Measurements from ENCODE around the gene CPSF4.

Gene CPSF4

DNA sequence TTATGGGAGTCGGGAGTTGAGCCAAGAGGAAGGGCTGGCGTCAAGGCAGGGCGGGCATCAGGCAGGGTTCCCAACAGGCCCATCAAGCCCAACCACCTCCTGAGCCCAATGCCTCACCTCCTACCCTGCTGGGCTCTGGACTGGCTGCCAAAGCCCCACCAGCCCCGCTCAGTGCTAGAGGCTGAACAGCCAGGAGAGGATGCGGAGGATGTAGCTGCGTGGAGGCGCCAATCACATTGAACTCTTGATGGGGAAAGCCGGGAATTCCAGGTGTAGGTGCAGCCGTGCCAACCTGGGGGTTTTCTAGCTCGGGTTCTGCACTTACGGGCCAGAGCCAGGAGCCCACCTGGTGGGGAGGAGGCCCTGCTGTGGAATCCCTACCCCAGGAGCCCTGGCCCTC is 14.4 kb downstream of the CPSF4 start:
- Histone ChIP-seq H3K4me1 (ENCODE audit: control insufficient read depth, low read depth, low read length) (no peaks in the 10 kb centered on the region), H3K79me2 (ENCODE audit: control insufficient read depth, insufficient read depth, low read length) (no peaks in the 10 kb centered on the region), H3K56ac (ENCODE audit: low read length) (no peak overlapping the region), H3K18ac (ENCODE audit: low read length) (no peak overlapping the region), H3K27ac (ENCODE audit: low read depth, low read length) (no peak overlapping the region), H3K23ac (ENCODE audit: low read length) (no peak overlapping the region), H2BK5ac (ENCODE audit: low read length) (no peak overlapping the region), H3K4ac (ENCODE audit: low read depth, low read length) (no peak overlapping the region), H3K9ac (ENCODE audit: low read length) (no peak overlapping the region), H3K79me1 (ENCODE audit: low read length) (peaks cover 3% of the 10 kb centered on the region), H2BK15ac (replicated peaks; ENCODE audit: low read depth) (no peak overlapping the region), H4K5ac (ENCODE audit: low read length) (no peak overlapping the region), H4K8ac (ENCODE audit: low read depth, low read length) (no peak overlapping the region), H2BK120ac (ENCODE audit: low read depth, low read length) (no peak overlapping the region), H3K4me3 (ENCODE audit: low read length) (no peak overlapping the region), H3K27me3 (ENCODE audit: insufficient read depth, low read length, poor library complexity) (no peaks in the 10 kb centered on the region), H3K4me2 (ENCODE audit: low read length) (no peak overlapping the region), H2AK5ac (ENCODE audit: low read length) (no peak overlapping the region), H3K36me3 (ENCODE audit: control insufficient read depth, insufficient read depth, low read length) (peaks cover 9% of the 10 kb centered on the region)
- no CpG with 5 or more reads among the region's 11 CpGs for WGBS (ENCODE audit: extremely low coverage, insufficient coverage, low lambda C conversion rate)
- DNase-seq, result no peak

DNA sequence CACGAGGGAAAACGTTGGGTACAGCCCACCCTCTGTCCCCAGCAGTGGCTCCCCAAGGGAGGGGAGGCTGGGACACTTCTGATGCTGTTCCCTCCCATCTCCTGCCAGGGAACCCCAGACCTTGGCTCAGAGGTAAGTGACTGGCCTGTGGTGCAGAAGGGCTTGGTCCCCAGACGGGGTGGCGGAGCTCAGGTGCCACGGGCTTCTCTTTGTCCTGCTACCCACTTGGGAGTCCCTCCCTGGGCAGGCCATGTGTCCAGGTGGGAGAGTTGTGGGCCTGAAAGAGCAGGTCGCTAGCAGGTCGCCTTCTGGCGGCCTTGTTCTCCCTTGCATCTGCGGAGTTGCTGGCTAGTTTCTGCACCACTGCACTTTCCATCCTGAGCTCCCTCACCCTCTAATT is 17.1 kb downstream of the CPSF4 start:
- no peak overlapping the region for H3K56ac ChIP-seq (ENCODE audit: low read length)
- H2AK5ac ChIP-seq (ENCODE audit: low read length), result no peak overlapping the region
- H3K4me3 ChIP-seq (ENCODE audit: low read length), result no peak overlapping the region
- H3K79me1 ChIP-seq (ENCODE audit: low read length), result peaks cover 9% of the 10 kb centered on the region
- no peak overlapping the region for H3K18ac ChIP-seq (ENCODE audit: low read length)
- no peak overlapping the region for H3K23ac ChIP-seq (ENCODE audit: low read length)
- no peak overlapping the region for H2BK5ac ChIP-seq (ENCODE audit: low read length)
- no peaks in the 10 kb centered on the region for H3K27me3 ChIP-seq (ENCODE audit: insufficient read depth, low read length, poor library complexity)
- H2BK15ac ChIP-seq (replicated peaks; ENCODE audit: low read depth), result no peak overlapping the region
- no peak overlapping the region for H2BK120ac ChIP-seq (ENCODE audit: low read depth, low read length)
- H3K27ac ChIP-seq (ENCODE audit: low read depth, low read length), result no peak overlapping the region
- no peak for DNase-seq
- WGBS (ENCODE audit: extremely low coverage, insufficient coverage, low lambda C conversion rate), result no CpG with 5 or more reads among the region's 9 CpGs
- no peak overlapping the region for H3K4me2 ChIP-seq (ENCODE audit: low read length)
- H3K4me1 ChIP-seq (ENCODE audit: control insufficient read depth, low read depth, low read length), result no peaks in the 10 kb centered on the region
- no peak overlapping the region for H4K5ac ChIP-seq (ENCODE audit: low read length)
- H3K79me2 ChIP-seq (ENCODE audit: control insufficient read depth, insufficient read depth, low read length), result peaks cover 10% of the 10 kb centered on the region
- H3K9ac ChIP-seq (ENCODE audit: low read length), result no peak overlapping the region
- no peak overlapping the region for H4K8ac ChIP-seq (ENCODE audit: low read depth, low read length)
- no peak overlapping the region for H3K4ac ChIP-seq (ENCODE audit: low read depth, low read length)
- H3K36me3 ChIP-seq (ENCODE audit: control insufficient read depth, insufficient read depth, low read length), result peaks cover 13% of the 10 kb centered on the region

GRCh38 chr7:99456288-99456687 is 17.5 kb downstream of the CPSF4 start:
- no peak overlapping the region for H2BK5ac ChIP-seq (ENCODE audit: low read length)
- H3K79me1 ChIP-seq (ENCODE audit: low read length), result peaks cover 10% of the 10 kb centered on the region
- H3K4me2 ChIP-seq (ENCODE audit: low read length), result no peak overlapping the region
- no peak overlapping the region for H4K8ac ChIP-seq (ENCODE audit: low read depth, low read length)
- WGBS (ENCODE audit: extremely low coverage, insufficient coverage, low lambda C conversion rate), result no CpG with 5 or more reads among the region's 13 CpGs
- no peak for DNase-seq
- H3K18ac ChIP-seq (ENCODE audit: low read length), result no peak overlapping the region
- H3K4me1 ChIP-seq (ENCODE audit: control insufficient read depth, low read depth, low read length), result no peaks in the 10 kb centered on the region
- H3K23ac ChIP-seq (ENCODE audit: low read length), result no peak overlapping the region
- H2BK15ac ChIP-seq (replicated peaks; ENCODE audit: low read depth), result no peak overlapping the region
- H3K27me3 ChIP-seq (ENCODE audit: insufficient read depth, low read length, poor library complexity), result no peaks in the 10 kb centered on the region
- H2AK5ac ChIP-seq (ENCODE audit: low read length), result no peak overlapping the region
- H3K56ac ChIP-seq (ENCODE audit: low read length), result no peak overlapping the region
- no peak overlapping the region for H3K4me3 ChIP-seq (ENCODE audit: low read length)
- peaks cover 10% of the 10 kb centered on the region for H3K36me3 ChIP-seq (ENCODE audit: control insufficient read depth, insufficient read depth, low read length)
- no peak overlapping the region for H3K27ac ChIP-seq (ENCODE audit: low read depth, low read length)
- no peak overlapping the region for H3K4ac ChIP-seq (ENCODE audit: low read depth, low read length)
- H3K79me2 ChIP-seq (ENCODE audit: control insufficient read depth, insufficient read depth, low read length), result peaks cover 13% of the 10 kb centered on the region
- no peak overlapping the region for H3K9ac ChIP-seq (ENCODE audit: low read length)
- no peak overlapping the region for H4K5ac ChIP-seq (ENCODE audit: low read length)
- no peak overlapping the region for H2BK120ac ChIP-seq (ENCODE audit: low read depth, low read length)

DNA sequence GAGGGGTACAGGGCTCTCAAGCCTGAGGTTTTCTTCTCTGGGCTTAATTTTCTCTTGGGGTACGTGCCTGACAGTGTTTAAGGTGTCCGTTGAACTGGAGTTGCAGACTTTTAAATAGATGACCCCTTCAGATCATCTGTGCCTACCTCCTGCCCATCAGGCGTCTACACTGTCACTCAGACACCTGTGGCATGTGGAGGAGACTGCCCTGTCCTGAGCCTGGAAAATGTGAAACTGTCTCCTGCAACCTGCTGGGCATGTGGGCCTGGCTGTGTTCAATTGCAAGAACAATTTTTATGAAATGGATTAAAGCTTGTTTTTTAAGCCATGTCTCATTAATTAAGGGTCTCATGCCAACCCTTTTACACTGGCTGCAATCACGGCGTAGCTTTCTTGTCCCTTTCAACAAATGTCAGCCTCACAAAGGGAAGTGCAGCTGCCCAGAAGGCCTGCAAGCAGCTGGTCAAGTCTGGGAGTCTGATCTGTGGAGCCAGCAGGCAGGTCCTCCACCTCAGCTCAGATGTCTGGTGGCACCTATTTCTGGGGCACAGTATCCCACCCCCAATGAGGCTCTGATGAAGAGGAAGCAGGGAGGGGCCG is 18.4 kb downstream of the CPSF4 start:
- H3K56ac ChIP-seq (ENCODE audit: low read length), result no peak overlapping the region
- no peak overlapping the region for H4K8ac ChIP-seq (ENCODE audit: low read depth, low read length)
- H3K9ac ChIP-seq (ENCODE audit: low read length), result no peak overlapping the region
- no peak overlapping the region for H2AK5ac ChIP-seq (ENCODE audit: low read length)
- H3K4me2 ChIP-seq (ENCODE audit: low read length), result no peak overlapping the region
- no peak overlapping the region for H3K18ac ChIP-seq (ENCODE audit: low read length)
- no peak overlapping the region for H2BK120ac ChIP-seq (ENCODE audit: low read depth, low read length)
- peaks cover 10% of the 10 kb centered on the region for H3K36me3 ChIP-seq (ENCODE audit: control insufficient read depth, insufficient read depth, low read length)
- no peak overlapping the region for H3K4ac ChIP-seq (ENCODE audit: low read depth, low read length)
- no peak overlapping the region for H2BK15ac ChIP-seq (replicated peaks; ENCODE audit: low read depth)
- H3K27ac ChIP-seq (ENCODE audit: low read depth, low read length), result no peak overlapping the region
- no CpG with 5 or more reads among the region's 6 CpGs for WGBS (ENCODE audit: extremely low coverage, insufficient coverage, low lambda C conversion rate)
- no peak overlapping the region for H3K4me3 ChIP-seq (ENCODE audit: low read length)
- H3K4me1 ChIP-seq (ENCODE audit: control insufficient read depth, low read depth, low read length), result no peaks in the 10 kb centered on the region
- DNase-seq, result no peak
- no peak overlapping the region for H3K23ac ChIP-seq (ENCODE audit: low read length)
- no peaks in the 10 kb centered on the region for H3K27me3 ChIP-seq (ENCODE audit: insufficient read depth, low read length, poor library complexity)
- H2BK5ac ChIP-seq (ENCODE audit: low read length), result no peak overlapping the region
- H3K79me1 ChIP-seq (ENCODE audit: low read length), result peaks cover 11% of the 10 kb centered on the region
- peaks cover 20% of the 10 kb centered on the region for H3K79me2 ChIP-seq (ENCODE audit: control insufficient read depth, insufficient read depth, low read length)
- no peak overlapping the region for H4K5ac ChIP-seq (ENCODE audit: low read length)

DNA sequence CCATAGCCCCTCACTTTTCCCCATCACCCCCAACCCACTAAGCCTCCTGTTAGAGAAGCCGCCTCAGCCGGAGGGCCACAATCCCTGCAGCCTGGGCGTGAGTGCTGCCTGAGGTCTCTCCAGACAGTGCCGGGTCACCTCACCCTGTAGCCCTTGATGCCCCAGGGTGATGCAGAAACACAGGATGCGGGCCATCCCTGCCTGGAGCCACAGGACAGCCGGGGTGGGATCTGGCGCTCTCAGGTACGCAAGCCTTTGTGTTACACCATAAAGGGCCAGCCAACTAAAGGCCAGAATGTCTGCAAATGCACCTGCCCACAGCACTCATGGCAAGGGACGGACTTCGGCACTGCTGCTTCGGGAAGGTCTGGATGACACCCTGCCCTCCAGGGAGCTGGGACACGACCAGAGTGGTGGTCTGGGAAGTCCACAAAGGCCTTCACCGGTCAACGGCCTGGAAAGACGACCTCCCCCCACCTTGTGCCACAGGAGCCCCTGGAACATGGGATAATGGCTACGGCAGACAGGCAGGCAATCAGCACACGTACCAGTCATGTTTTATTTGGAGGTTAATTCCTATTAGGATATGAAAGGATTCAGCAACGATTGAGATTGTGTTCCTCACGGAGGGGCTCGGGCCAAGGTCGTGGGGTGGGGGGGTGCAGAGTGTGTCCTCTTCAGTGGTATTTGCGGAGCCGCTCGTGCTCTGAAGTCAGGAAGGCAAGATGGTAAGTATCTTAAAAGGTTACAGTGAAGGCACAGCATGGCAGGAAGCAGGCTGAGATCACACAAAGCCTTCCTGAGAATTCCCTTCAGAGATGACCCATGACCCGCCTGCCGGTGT is 19.1 kb downstream of the CPSF4 start:
- Histone ChIP-seq H3K4me3 (ENCODE audit: low read length) (no peak overlapping the region), H3K9ac (ENCODE audit: low read length) (no peak overlapping the region), H3K23ac (ENCODE audit: low read length) (no peak overlapping the region), H3K79me2 (ENCODE audit: control insufficient read depth, insufficient read depth, low read length) (peaks cover 24% of the 10 kb centered on the region), H3K27me3 (ENCODE audit: insufficient read depth, low read length, poor library complexity) (no peaks in the 10 kb centered on the region), H3K56ac (ENCODE audit: low read length) (no peak overlapping the region), H3K36me3 (ENCODE audit: control insufficient read depth, insufficient read depth, low read length) (peaks cover 12% of the 10 kb centered on the region), H2BK120ac (ENCODE audit: low read depth, low read length) (no peak overlapping the region), H3K4ac (ENCODE audit: low read depth, low read length) (no peak overlapping the region), H2BK5ac (ENCODE audit: low read length) (no peak overlapping the region), H3K4me2 (ENCODE audit: low read length) (no peak overlapping the region), H3K79me1 (ENCODE audit: low read length) (peaks cover 15% of the 10 kb centered on the region), H2BK15ac (replicated peaks; ENCODE audit: low read depth) (no peak overlapping the region), H3K27ac (ENCODE audit: low read depth, low read length) (no peak overlapping the region), H2AK5ac (ENCODE audit: low read length) (no peak overlapping the region), H3K4me1 (ENCODE audit: control insufficient read depth, low read depth, low read length) (no peaks in the 10 kb centered on the region), H3K18ac (ENCODE audit: low read length) (no peak overlapping the region), H4K5ac (ENCODE audit: low read length) (no peak overlapping the region), H4K8ac (ENCODE audit: low read depth, low read length) (no peak overlapping the region)
- no CpG with 5 or more reads among the region's 26 CpGs for WGBS (ENCODE audit: extremely low coverage, insufficient coverage, low lambda C conversion rate)
- DNase-seq, result no peak
